LoVo (cell line): ENCODE measurements around the gene SEMA5B.

ENCODE experiments used
- DNase-seq: peaks from one replicate; pipeline ENCODE4 v3.0.0-alpha.2; 2016; ENCODE audit warnings: low spot score

SEMA5B gene

GRCh38 chr3:122890720-122891220, 136.8 kb downstream of the SEMA5B start:
- DNase-seq = no peak

GRCh38 chr3:122890077-122890719, 137.4 kb downstream of the SEMA5B start:
- DNase-seq = peak; percentile 75

- no peak for DNase-seq
These were observed 140.6 kb downstream of the SEMA5B start for GRCh38 chr3:122886946-122887345.

GRCh38 chr3:122886251-122886650, 141.3 kb downstream of the SEMA5B start:
- no peak for DNase-seq

- no peak for DNase-seq
These were observed 145.1 kb downstream of the SEMA5B start for GRCh38 chr3:122882361-122882947.

- DNase-seq = no peak
These were observed 146.9 kb downstream of the SEMA5B start for GRCh38 chr3:122880624-122881023.

GRCh38 chr3:122880173-122880572, 147.4 kb downstream of the SEMA5B start:
- no peak for DNase-seq

- no peak for DNase-seq
These were observed 151.9 kb downstream of the SEMA5B start for GRCh38 chr3:122875547-122876127.

- DNase-seq = no peak
These were observed 153.6 kb downstream of the SEMA5B start for GRCh38 chr3:122873741-122874515.

- DNase-seq = no peak
These were observed 159.2 kb downstream of the SEMA5B start for GRCh38 chr3:122868322-122868721.

- DNase-seq = no peak
These were observed 163.1 kb downstream of the SEMA5B start for GRCh38 chr3:122864498-122864897.

GRCh38 chr3:122862381-122862780, 165.2 kb downstream of the SEMA5B start:
- DNase-seq = no peak
